Measurements from ENCODE around the gene JAG2.
A peak's percentile ranks its signal among the peaks of the same experiment; 100 is the strongest.

JAG2 gene

DNA sequence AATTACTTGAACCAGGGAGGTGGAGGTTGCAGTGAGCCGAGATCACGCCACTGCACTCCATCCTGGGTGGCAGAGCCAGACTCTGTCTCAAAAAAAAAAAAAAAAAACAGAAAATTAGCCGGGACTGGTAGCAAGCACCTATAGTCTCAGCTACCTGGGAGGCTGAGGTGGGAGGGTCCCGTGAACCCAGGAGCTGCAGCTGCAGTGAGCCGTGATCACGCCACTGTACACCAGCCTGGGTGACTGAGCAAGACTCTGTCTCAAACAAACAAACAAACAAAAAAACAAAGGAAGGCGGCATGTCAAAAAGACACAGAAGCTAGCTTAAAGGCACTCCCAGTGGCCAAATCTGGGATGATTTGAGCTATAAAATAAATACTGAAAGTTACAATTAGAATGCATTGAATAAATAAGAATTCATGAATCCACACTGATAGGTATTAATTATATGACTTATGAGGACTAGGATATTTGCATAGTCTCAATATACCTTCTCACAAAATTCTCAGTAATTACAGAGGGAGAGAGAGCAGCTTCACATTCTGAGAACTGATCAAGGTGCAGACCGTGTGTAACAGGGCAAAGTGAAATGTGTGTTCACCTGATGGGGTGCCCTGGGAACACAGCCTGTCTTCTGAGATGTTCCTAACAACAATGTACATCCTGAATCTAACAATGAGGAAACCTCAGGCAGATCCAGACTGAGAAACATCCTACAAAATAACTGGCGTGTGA, 60.6 kb downstream of the JAG2 start:
- no peak for DNase-seq

DNA sequence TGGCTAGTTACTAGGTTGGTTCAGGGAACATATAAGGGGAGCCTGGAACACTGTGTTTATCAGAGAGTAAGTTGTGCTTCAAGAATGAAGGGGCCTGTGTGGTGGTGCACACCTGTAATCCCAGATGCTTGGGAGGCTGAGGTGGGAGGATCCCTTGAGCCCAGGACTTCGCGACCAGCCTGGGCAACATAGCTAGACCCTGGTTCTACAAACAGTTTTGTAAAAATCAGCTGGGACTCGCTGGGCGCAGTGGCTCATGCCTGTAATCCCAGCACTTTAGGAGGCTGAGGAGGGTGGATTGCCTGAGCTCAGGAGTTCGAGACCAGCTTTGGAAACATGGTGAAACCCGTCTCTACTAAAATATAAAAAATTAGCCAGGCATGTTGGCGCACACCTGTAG, 61.2 kb downstream of the JAG2 start:
- DNase-seq, result no peak

DNA sequence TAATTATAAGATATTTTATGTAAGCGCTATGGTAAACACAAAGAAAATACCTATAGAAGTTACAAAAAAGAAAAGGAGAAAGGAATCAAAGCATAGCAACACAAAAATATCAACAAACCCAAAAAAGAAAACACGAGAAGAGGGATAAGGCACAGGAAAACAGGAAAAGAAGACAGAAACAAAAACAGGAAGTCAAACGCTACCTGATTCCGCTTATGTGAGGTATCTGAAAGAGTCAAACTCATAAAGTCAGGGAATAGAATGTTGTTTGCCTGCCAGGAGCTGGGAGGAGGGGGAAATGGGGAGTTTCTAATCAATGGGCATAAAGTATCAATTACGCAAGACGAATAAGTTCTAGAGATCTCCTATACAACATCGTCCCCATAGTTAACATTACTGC, 63.4 kb downstream of the JAG2 start:
- DNase-seq, result no peak

DNA sequence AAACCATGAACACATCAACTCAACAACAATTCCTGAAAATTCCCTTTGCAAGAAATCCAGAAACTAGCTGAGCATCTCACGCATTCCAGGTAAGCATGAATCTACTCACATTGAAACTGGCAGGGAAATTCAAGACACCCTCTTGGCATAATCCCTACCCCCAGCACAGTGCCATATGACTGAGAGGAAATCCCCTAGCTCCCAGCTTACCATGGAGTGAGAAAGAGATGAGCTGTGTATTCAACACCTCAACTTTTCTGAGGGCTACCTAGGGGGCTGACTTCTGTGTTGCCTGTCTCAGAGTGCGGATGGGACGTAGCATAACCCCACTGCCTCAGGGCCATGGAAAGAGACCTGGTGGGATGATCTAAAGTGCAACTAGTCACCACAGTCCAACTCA, 65.7 kb downstream of the JAG2 start:
- DNase-seq, result no peak

DNA sequence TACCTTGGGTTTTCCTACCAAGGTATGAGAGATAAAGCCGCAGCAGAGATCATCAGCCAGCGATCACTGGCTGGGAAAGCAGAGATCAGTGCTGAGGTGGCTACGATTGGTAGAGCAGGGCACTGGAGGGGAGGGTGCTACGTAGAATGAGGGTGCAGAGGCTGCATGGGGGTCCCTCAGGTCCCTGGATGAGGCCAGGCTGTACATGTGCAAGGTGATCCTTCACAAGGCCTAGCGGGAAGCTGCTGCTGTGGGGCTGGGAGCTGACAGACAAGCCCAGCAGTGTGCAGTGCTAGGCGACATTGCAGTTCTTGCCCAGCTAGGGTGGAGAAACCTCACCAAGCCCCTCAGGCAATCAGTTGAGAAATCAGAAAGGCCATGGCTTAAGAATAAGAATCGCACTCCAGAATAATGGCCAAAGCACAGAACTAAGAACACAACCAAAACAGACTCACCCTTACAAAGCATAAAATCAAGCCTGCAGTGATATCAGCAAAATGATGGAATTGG, 66.2 kb downstream of the JAG2 start:
- DNase-seq, result no peak

DNA sequence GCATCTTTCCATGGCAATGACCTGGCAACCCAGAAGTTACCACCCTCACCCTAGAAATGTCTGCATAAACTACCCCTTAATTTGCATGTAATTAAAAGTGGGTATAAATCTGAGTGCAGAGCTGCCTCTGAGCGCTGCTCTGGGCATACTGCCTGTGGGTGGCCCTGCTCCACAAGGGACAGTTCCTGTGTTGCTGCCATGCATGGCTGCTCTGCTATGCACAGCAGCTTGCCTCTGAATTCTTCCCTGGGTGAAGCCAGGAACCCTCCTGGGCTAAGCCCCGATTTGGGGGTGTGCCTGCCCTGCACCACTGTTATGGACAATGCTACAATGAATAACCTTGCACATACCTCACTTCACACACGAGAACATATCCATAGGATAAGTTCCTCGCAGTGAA, 67.7 kb downstream of the JAG2 start:
- no peak for DNase-seq

DNA sequence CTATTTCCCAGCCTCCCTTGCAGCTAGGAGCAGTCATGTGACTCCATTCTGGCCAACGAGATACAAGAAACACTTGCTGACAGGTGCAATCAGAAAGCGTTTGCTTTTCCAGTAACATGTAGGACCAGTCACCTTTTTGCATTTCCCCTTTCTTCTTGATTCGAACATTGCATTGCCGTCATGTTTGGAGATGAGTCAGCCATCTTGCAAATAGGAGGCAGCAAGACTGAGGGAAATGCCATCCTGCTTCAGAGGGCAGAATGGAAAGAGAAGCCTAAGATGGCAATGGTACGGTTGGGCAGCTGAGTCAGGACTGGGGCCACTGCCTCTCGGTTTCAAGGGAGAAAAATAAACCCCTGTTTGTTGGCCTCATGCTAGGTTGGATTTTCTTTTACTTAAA, 68.8 kb downstream of the JAG2 start:
- DNase-seq, result no peak

DNA sequence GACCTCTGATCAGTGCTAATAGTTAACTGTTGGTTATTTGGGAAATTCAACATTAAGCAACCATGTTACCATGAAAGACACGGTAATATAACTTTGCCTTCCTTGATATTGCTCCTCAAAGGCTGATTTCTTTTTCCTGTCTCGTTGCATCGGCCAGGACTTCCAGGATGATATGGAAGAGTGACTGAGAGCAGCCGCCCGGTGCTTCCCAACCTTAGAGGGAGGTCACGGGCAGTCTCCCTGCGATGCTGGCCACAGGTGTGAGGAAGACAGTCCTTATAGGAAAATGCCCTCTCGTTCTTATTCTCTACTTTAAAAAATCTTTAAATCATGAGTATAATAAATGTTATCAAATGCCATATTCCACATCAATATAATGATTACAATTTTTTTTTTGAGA, 70.3 kb downstream of the JAG2 start:
- no peak for DNase-seq

DNA sequence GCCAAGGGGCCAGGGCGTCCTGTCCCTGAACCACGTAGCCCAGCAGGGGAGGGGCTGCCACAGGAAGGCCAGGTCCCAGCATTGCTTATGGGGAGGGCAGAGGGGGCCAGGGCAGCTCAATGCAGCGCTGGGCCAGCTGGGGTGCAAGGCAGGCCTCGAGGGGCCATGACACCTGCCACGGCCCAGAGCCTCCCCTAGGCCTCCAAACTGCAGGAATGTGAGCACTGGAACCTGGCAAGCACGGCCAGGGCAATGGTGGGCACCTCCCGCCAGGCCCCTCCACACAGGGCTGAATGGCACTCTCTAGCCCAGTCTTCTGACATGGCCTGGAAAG, 70.8 kb downstream of the JAG2 start:
- DNase-seq, result no peak

DNA sequence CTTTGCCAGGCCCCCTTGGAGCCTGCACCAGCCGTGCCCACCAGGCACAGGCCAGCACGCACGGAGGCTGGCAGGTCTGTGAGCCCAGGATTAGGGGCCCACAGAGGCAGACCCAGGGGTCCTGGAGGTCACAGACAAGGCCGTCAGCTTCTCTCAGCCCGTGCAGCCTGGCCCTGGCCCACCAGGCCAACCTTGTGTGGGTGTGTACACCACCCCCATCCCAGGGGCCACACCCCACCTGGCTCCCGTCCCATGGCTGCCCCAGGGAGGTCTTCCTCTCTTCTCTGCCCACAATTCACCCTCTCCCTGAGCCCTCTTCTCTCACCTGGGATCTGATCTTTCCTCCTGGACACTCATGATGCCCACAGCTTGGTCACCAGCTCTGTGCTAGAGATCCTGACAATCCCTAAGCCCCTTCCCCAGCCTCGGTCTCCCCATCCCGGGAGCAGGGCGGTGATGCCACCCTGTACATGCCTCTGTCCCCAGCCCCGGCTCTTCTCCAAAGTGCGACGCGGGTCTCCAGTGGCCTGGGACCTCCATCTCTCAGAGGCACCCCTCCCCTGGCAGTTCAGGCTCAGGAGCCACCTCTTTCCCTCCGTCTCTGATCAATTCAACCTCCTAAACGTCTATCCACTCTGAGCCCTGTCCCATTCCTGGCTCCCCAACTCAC, 72.2 kb downstream of the JAG2 start:
- no peak for DNase-seq

DNA sequence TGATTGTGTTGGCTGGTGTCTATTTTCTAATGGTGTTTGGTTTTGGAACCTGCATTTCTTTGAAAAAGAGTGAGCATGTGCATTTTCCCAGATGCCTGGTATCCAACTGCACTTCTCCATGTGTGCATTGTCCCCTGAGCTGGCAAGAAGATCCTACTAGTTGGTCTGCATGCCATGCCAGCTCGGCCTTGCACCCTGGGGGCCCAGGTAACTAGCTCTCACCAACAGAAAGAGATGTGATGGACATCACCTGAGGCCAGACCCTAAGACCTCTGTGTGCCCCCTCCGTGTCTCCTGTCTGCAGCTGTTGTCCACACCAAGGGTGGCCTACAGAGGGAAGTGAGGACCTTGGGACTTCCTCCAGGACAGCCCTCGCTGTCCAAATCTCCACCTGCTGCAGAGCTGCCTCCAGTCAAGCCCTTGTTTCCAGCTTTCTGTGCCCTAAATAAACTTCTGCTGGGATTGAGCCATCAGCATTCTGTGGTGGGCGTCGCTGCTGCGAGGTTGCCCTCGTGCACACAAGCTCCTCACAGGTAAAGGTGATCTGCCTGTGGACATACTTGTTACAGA, 73.3 kb downstream of the JAG2 start:
- no peak for DNase-seq

DNA sequence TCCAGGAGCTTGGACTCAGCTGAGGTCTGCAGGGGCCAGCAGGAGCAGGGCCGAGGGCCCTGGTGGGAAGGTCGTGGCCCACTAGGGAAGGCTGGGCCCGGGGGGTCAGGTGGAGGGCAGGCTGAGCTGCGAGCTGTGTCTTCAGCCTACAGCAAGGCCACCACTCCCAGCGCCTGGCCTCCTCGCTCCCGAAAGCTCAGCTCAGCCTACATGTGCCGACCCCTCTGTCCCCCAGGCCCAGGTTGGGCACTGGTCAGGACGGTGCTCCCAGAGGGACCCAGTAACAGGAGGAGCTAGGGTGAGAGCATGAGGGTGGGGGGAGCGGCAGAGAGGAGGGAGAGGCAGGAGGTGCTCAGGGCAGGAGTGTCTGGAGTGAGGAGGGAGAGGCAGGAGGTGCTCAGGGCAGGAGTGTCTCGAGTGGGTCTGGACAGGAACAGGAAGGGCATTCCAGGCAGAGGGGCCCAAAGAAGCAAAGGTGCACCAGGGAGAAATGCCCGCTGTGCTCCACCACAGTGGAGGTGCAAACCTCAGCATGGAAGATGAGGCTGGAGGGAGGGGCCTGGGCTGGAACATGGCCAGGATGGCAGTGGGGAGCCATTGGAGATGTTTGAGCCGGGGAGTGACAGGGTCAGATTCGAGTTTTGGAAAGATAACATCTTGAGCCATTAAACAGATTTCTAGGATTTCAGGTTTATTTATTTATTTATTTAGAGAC, 74.2 kb downstream of the JAG2 start:
- no peak for DNase-seq

DNA sequence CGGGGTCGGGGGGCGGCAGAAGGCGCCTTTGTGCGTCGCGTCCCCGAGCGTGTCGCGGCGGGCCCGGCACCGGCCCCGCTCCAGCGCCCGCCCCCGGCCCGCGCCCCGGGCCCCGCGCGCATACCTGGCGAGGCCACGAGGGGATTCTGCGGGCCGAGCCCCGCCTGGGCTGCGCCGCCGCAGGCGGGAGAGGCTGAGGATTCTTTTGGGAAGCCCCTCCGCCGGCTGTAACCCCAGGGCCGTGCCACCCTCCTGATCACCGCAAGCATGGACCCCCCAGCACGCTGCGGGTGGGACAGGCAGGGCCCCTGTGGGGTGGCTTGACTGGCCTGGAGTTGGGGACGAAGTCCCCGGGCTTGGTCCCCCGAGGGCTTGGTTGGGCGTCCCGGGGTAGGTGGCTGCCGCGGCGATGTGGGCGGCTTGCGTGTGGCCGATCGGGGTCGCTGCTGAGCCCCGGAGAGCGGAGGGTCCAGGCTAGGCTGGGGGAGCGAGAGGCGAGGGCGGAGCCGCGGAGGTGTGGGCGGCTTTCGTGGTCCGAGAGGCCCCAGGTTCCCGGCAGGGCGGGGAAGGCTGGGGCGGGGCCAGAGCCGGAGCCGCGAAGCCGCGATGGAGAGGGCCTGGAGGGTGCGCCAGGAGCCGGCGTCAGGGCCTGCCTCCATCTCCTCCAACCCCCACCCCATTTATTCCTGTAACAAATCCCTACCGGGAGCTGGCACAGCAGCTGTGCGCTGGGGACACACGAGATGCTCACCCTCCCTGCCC, 75.0 kb downstream of the JAG2 start:
- peak; percentile 62 to 79 for DNase-seq

DNA sequence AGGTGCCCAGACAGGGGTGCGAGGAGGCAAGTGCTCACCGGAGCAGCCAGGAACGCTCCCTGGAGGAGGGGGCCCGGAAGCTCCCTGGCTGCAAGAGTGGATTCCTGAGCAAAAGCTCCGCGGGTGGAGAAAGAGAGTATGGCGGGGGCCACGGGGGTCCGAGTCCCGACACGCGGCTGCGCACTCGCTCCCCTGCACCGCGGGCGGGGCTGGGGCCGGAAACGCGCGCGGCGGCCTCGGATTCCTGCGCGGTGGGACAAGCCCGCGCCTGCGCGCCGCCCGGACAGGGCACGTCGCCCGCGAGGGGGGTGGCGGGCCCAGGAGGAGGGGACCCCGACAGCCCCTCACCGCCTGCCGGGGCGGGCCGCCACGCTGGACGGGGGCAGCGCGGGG, 75.5 kb downstream of the JAG2 start:
- peak; percentile 20 to 60 for DNase-seq

DNA sequence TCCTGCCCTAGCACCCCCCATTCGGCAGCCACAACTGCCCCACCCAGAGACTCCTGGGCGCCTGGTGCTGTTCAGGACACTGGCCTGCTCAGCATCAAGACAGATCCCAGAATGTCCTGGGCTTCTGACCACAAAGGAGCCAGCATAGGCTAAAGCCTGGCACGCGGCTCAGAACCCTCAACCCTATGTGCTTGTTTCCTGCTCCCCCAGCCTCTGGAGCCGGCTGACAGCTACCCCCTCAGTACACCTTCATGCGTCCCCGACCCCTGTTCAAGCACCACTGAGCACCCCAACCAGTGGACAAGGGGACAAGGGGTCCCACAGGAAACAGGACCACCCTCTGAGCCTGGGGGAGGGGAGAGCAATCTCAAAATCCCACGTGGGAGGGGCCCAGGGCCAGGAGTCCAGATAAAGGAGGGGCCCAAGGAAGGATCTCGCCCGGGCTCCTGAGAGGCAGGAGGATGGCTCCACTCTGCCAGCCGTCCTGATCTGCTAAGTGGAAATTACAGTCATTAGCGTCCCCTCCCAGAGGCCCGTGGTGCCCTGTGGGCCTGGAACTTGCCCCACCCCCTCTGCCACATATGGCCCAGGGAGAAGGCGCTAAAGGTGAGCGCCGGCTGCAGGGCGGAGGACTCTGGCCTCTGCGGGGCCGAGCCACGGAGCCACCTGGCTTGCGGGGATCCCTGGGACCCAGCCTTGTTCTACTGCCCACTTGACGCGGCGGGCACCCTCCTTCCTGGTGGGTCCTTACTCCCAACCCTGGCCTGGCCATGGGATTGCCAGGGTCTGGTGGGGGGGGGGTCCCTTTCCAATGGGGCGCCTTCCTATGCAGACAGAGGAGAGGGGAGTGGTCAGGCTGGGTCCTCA, 76.2 kb downstream of the JAG2 start:
- no peak for DNase-seq

DNA sequence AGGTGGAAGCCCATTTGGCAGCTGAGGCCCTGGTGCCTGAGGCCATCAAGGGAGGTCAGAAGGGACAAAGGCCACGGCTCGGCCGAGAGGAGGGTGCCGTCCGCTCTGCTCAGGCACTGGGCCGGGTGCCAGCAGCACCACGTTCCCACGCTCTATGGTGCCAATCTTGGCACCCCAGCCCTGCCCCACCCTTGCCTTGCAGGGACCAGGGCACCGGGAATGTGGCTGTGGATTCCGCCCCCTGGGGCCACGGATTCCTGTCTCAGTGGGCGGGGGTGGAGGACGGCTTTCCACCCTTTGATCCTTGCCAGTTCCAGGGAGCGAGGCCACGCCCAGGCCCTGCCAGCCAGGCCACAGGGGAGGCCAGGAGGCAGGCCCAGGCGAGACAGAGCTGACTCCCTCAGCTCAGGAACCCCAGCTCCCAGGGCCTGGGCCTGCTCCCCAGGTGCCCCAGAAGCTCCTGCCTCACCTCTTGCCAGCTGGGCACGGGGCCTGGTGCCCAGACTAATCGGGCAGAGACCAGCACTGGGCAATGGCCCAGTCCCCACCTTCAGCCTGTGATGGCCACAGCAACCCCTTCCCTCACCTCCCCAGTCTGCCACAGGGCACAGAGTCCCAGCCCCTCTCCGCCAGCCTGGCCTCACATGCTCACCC, 76.9 kb downstream of the JAG2 start:
- DNase-seq, result peak; percentile 81 to 93

DNA sequence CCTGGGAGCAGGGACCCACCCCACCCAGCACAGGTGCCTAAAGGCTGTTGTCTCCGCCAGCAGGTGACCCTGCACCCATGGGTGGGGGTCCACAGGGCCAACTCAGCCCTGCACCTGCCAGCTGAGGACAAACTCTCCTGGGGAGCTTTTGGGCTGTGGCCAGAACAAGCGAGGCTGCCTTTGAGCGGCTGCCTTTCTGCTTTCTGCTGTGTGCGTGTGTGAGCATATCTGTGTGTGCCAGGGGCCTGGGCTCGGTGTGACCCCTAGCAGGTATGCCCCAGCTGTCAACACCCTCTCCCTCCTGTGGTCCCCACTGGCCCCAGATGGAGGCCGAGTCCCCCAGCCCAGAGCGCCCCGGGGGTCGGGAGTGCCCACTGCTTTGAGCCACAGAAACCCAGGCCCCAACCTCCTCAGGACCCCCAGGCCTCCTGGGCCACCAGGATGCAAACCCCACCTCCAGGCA, 77.5 kb downstream of the JAG2 start:
- DNase-seq, result no peak

Measured in SW 1271 (cell line).